T-helper 17 cell (primary cell): ENCODE data around the gene PGA3. TPM values are rescaled to one million over a fixed set of nuclear protein-coding genes. Genes with fewer than 3 reads are reported as not detected.

Experiments used
- ATAC-seq: fragments of 150-1000 bp; cut with Tn5 transposase; 2 replicates; pipeline ENCODE4 v1.10.0; 2021; ENCODE audit warnings: mild to moderate bottlenecking, moderate library complexity
- DNase-seq, 3 donors: peaks; one replicate each; pipeline versions ENCODE4 v3.0.0 to v3.0.0-alpha.2; 2020 to 2021
- H3K9me3 ChIP-seq: one replicate; pipeline ENCODE4 v1.7.0; 2013; ENCODE audit warnings: low read length, mild to moderate bottlenecking; ENCODE audit not compliant: control insufficient read depth, poor library complexity, severe bottlenecking
- H3K27ac Mint-ChIP-seq: one replicate; pipeline ENCODE4 v1.8.0; 2022; ENCODE audit warnings: mild to moderate bottlenecking, moderate library complexity, mixed read lengths
- H3K27me3 Mint-ChIP-seq: one replicate; pipeline ENCODE4 v1.8.0; 2022; ENCODE audit warnings: mixed read lengths
- H3K36me3 Mint-ChIP-seq: one replicate; pipeline ENCODE4 v1.8.0; 2022; ENCODE audit warnings: low read depth, mixed read lengths
- H3K4me1 Mint-ChIP-seq: one replicate; pipeline ENCODE4 v1.8.0; 2022; ENCODE audit warnings: mild to moderate bottlenecking, mixed read lengths
- H3K4me3 Mint-ChIP-seq: one replicate; pipeline ENCODE4 v1.8.0; 2022; ENCODE audit warnings: mild to moderate bottlenecking, moderate library complexity, mixed read lengths
- total RNA-seq, 4 donors: library from RNA in 2 of 4; stranded (reverse) in 2 of 4; gene quantifications; one replicate each; pipeline ENCODE4 v1.2.3 and lab custom pipeline; 2022 to 2026

The PGA3 gene
- total RNA-seq, 2 donors from 2014 or later, result not detected

DNA sequence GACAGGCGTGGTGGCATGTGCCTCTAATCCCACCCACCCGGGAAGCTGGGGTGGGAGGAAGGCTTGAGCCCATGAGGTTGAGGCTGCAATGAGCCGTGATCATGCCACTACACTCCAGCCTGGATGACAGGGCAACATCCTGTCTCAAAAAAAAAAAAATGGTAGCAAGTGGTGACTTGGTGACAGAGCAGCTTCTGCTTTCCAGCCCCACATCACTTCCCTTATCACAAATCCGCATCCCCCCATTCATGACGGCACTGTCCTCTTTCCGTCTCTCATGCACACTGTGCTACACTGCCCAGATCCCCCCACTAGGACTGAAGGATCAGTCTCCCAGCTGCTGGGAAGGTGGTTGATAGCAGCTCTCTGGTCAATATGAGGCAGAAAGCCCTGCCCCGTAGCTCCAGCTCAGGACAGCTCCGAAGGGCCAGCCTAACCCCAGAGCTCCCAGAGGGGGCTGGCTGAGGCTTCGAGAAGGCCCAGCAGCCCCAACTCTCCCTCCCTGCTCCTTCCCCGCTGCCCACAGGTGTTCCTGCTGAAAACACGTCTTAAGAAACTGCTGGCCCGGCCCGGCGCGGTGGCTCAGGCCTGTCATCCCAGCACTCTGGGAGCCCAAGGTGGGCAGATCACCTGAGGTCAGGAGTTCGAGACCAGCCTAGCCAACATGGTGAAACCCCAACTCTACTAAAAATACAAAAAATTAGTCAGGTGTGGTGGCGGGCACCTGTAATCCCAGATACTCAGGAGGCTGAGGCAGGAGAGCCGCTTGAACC is 53.6 kb downstream of the PGA3 start:
- Mint-ChIP-seq H3K36me3 (no peaks in the 10 kb centered on the region), H3K4me3 (no peak overlapping the region), H3K27ac (no peak overlapping the region), H3K27me3 (peaks cover 17% of the 10 kb centered on the region), H3K4me1 (peaks cover 2% of the 10 kb centered on the region)
- no peaks in the 10 kb centered on the region for H3K9me3 ChIP-seq
- ATAC-seq, result no peak
- no peak for DNase-seq

DNA sequence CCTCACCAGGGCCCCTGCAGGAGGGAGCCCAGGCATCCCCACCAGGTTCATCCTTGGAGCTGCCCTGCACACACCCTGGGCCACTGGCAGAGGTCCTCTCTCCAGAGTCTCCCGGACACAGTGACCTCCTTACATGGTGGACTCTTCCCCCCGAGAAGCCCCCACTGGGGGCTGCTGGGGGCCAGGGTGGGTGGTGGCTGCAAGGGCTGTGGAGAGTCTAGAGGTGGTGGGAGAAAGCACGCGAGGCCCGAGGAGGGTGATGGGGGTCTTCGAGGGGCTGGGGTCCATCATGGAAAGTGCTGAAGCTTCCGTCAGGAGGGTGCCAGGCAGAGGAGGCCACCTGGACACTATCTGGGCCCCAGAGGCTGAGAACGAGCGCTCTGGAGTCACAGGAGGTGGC is 55.2 kb downstream of the PGA3 start:
- Mint-ChIP-seq H3K27ac (no peak overlapping the region), H3K4me3 (no peak overlapping the region), H3K4me1 (peaks cover 2% of the 10 kb centered on the region), H3K27me3 (peaks cover 13% of the 10 kb centered on the region), H3K36me3 (no peaks in the 10 kb centered on the region)
- no peaks in the 10 kb centered on the region for H3K9me3 ChIP-seq
- DNase-seq, result no peak
- no peak for ATAC-seq

DNA sequence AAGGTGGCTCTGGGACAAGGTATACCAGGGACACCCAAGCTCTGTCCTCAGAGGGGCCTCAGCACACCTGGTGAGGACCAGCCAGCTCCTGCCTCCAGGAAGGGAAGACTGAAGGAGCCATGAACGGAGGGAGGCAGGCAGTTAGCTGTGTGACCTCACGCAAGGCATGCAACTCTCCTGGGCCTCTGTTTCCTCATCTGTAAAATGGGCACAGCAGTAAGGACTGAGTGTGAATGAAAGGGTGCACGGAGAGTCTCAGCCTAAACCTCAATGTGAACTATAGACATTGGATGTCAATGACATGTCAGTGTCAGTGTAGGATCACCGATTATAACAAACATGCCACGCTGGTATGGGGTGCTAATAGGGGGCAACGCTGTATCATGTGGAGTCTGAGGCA is 56.0 kb downstream of the PGA3 start:
- Mint-ChIP-seq H3K27me3 (peaks cover 16% of the 10 kb centered on the region), H3K27ac (no peak overlapping the region), H3K4me1 (peaks cover 2% of the 10 kb centered on the region), H3K4me3 (no peak overlapping the region), H3K36me3 (no peaks in the 10 kb centered on the region)
- DNase-seq (no peak), ATAC-seq (no peak)
- no peaks in the 10 kb centered on the region for H3K9me3 ChIP-seq

Other genes with a start within 250 kb of the PGA3 start
- gene CD6, start 231.8 kb upstream of the PGA3 start, total RNA-seq, result 100 to 1,000 TPM; 533 to 568 TPM
- gene CD5, start 101.0 kb upstream of the PGA3 start, total RNA-seq, result 100 to 1,000 TPM; 310 to 362 TPM
- 1 to 10 TPM; 3.5 to 5.6 TPM for gene VPS37C, start 42.1 kb upstream of the PGA3 start, total RNA-seq
- gene PGA4, start 18.8 kb downstream of the PGA3 start, total RNA-seq, result not detected
- not detected for gene PGA5, start 37.7 kb downstream of the PGA3 start, total RNA-seq
- gene VWCE, start 91.8 kb downstream of the PGA3 start, total RNA-seq, result 1 to 10 TPM in 1 of 2 donors, under 1 TPM in 1; 0.65 to 1.4 TPM
- 100 to 1,000 TPM; 147 to 184 TPM for gene DDB1, start 129.6 kb downstream of the PGA3 start, total RNA-seq
- 10 to 100 TPM; 39.6 to 41.9 TPM for gene TKFC, start 129.7 kb downstream of the PGA3 start, total RNA-seq
- gene CYB561A3, start 158.4 kb downstream of the PGA3 start, total RNA-seq, result 10 to 100 TPM; 32.4 to 35.6 TPM
- 10 to 100 TPM; 46.1 to 48.9 TPM for gene TMEM138, start 158.9 kb downstream of the PGA3 start, total RNA-seq
- gene TMEM216, start 189.1 kb downstream of the PGA3 start, total RNA-seq, result 1 to 10 TPM; 5.1 to 5.9 TPM
- gene CPSF7, start 226.5 kb downstream of the PGA3 start, total RNA-seq, result 100 to 1,000 TPM in 1 of 2 donors, 10 to 100 TPM in 1; 94.7 to 104 TPM
- gene SDHAF2, start 226.6 kb downstream of the PGA3 start, total RNA-seq, result 10 to 100 TPM; 31.1 to 32.7 TPM